Medulla oblongata (tissue), 1 donor: Measurements from ENCODE around the gene TINAG.
A peak's percentile ranks its signal among the peaks of the same experiment; 100 is the strongest.

Experiments used
- DNase-seq: peaks from one replicate; pipeline ENCODE4 v3.0.0-alpha.2; 2015; ENCODE audit errors: extremely low spot score

Gene TINAG, protein sequence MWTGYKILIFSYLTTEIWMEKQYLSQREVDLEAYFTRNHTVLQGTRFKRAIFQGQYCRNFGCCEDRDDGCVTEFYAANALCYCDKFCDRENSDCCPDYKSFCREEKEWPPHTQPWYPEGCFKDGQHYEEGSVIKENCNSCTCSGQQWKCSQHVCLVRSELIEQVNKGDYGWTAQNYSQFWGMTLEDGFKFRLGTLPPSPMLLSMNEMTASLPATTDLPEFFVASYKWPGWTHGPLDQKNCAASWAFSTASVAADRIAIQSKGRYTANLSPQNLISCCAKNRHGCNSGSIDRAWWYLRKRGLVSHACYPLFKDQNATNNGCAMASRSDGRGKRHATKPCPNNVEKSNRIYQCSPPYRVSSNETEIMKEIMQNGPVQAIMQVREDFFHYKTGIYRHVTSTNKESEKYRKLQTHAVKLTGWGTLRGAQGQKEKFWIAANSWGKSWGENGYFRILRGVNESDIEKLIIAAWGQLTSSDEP

DNA sequence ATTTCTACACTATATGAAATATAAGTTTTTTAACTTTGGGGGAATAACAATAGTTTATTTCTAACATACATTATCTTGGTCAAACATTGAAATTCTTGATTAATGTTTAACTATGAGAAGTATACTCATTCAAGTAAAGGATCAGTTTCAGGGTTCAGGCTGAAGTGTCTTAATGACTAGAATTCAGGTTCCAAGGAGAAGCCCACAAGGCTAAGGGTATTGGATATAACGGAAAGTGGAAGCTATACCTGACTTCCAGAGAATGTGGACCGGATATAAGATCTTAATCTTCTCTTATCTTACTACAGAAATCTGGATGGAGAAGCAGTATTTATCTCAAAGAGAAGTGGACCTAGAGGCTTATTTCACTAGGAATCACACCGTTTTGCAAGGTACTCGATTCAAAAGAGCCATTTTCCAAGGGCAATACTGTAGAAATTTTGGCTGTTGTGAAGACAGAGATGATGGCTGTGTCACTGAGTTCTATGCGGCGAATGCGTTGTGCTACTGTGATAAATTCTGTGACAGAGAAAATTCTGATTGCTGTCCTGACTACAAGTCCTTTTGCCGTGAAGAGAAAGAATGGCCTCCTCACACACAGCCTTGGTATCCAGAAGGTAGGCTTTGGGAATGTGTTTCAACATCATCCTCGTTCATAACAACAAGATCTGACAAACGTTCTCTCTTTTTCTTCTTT lies at the start of gene TINAG:
TINAG (plus strand) TSS at position 153 of the 697 bp plus-strand sequence; CDS start at position 263, 110 bp downstream.
- no peak for DNase-seq

DNA sequence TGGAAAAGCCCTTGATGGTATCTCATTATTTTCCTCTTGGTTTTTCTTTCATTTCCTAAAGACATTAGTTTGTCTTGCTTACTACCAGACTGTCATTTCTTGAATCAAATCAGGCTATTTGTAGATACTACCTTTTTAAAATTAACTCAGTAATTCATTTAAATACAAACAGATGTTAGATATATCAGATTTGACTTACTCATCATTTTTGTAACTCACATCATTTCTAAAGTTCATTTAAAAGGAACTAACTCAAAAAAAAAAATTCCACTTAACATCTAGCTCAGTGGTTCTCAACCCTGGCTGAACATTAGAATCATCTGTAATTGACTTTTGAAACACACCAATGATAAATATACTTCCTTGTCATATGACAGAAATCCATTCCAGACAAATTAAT lies 48.2 kb upstream of the TINAG start:
- no peak for DNase-seq

DNA sequence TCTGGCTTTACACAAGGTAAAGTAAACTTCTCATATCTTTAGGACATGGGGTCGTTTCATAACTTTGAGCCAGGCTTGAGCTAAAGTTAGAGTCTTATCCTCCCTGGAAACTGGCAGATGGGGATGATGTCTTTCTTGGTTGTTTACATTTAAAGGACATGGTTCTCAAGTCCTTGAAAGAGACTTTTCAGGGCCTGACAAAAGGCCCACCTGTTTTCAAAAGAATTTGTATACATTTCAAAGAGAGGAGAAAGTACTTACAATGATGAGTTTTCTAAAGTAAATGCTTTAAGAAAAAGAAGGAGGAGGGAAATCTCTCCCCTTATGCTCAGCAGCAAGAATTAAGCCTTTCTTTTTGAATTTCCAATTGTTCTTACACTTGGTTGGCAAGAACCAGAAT lies 45.7 kb upstream of the TINAG start:
- no peak for DNase-seq

DNA sequence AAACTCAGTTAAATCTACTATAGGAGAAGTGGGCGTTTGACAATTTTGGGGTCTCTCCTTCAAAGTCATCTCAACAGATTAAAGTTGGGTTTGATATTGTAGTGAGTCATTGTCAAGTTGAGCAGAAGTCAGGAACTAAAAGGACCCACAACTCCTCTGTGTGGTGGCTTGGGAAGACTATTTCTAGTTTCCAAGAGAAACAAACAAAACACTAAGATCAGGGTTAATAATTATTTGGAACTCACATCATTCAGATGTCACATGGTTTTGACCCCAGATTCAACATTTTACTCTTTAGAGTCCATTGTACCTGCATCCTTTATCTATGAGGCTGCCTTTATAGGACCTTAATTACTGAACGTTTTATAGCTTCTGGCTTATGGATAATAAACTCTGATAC lies 45.3 kb upstream of the TINAG start:
- DNase-seq: no peak

DNA sequence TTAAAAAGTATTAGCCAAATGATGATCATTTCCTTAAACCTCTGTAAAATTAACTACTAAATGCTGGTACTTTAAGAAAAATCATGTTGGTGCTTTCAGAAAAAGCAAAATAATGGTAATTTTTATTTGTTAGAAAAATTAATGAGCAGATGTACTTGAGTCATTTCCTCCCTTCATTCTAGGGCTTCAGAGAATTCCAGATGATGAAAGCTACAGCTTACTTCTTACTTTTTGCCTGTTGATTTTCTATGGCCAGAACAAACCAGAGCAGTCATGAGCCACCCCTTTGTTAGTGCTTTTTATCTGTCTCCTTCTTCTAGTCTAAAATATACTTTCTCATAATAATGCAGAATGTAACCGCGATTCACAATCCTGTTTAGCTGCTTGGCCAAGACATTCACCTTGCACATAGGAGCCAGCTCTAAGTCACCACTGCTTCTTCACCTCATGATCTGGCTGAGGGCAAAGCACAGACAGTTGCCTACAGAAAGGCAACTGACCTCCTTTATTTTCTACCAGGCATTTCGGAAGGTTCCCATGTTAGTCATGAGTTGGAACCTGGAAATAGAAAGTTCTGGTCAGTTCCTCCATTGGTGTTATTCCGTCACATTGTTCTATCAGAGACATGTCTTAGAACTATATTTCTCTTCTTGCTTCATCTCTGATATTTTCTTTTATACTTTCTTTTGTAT lies 43.5 kb upstream of the TINAG start:
- DNase-seq: no peak

DNA sequence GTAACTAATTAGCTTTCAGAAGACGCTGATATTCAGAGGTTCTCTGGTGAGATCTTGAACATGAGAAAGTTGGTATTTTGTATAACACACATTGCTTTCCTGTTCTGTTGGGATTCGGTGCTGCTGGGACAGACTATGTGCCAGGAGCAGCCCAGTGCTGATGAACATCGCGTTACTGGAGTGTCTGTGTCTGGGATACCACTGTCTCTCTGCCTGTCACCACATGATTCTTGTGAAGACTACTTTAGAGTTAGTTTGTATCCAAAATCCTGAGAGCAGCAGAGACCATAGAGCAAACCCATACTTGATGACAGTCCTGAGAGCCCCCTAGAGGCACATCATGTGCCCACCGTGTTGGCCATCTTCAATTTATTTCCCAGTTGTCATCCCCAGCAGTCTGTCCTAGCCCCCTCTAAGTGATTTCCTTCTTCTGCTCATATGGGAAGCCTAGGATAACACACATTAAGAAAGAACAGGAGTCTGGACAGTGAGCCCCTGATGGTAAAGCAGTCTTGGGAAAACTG lies 41.8 kb upstream of the TINAG start:
- no peak for DNase-seq

DNA sequence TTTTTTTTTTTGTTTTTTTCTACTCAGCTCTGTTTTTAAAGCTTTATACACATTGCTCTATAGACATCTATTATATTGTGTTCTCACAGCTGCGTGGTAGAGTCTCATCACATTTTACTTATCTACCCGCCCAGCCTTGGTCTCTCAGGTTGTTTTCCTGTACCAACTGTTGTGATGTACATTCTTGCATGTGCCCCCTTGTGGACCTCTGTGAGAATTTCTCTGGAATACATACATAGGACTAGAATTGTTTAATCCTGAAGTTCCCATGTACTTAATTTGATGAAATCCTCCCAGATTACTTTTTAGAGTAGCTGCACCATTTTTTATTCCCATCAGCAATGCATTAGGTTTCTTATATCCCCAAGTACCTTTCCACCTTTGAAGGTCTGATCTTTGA lies 40.4 kb upstream of the TINAG start:
- peak; percentile 31 for DNase-seq

DNA sequence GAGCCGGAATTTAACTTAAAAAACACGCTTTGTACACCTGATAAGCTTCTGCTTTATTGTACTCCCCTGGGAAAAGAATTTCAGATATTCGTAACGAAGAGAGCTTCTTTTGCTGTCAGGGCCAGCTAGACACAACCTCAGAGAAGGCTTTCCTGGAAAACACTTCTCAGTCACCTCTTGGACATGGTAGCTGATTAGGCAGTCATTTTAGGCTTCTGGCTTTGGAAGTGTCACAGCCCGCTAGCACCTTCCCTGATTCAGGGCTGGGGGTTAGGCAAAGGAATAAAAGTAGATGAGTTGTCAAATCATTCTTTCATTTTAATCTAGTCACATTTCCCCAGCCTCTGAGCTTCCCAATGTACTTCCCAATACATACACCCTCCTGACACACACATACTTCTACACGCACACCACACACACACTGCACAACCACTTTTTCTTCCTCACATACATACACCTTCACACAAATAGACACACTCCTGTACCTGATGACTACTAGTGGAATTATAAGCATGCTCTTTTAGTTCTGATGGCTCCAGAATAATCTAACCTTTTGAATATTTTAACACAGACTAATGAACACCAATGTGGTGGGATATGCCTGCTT lies 34.9 kb upstream of the TINAG start:
- DNase-seq: no peak

DNA sequence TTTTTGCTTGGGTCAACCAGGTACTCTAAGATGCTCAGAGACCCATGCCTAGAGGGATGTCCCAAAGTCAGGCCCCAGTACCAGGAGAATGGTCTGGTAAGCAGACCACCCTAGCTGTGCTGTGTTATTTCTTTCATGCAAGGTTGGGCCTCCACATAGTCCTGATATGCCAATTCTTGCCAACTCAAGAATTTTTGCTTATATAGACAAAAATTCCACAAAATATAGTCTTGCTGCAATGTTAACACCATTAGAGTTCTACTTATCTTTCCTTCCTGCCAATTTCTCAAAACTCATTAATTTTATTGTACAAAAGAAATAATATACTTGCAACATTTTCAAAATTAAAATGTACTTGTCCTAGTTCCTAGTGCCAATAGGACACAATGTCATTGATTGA lies 33.9 kb upstream of the TINAG start:
- no peak for DNase-seq

DNA sequence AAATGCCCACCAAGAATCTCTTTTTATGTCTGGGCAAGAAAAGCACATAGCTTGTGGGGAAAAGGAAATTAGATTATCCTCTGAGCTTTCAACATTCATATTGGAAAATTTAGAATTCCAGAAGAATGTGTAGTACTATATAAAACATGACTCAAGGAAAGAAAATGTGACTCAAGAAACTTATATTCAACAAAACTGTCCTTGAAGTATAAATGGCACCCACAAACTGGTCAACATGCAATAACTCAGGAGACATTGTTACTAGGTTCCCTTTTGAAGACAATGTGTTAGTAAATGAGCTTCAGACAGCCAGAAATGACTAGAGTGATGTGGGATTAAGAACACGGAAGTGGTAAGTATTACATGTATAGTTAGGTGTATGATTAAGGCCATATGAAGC lies 26.1 kb upstream of the TINAG start:
- no peak for DNase-seq

DNA sequence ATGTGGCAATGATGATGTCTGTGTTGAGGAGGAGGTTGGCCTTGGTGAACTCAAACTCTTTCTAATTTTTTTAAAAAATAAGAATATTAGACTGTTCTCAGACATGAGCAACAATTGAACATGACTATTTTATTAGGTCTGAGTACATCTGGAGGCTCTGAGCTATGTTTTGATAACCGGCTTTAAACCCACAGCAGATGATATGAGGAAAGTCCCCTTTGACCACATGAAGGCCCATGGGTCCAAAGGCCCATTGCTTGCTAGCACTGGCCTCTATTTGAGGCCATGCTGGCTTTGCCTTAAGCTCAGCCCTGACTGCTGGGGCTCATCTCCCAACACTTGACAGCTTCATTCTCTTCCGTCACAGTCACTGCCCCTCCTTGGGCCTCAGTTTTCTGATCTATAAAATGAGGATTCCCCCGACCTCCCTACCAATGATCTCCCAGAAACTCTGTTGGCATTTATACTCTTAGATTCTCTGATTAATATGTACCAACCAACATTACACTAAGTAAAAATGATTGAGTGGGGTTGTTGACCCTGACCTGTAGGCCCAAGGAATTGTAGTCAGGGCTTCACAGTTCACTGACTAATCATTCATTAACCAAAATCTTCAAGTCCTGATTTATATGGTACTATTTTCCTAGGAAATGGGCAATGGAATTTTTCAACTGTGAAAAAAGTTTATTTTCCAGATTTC lies 23.9 kb upstream of the TINAG start:
- DNase-seq: no peak

DNA sequence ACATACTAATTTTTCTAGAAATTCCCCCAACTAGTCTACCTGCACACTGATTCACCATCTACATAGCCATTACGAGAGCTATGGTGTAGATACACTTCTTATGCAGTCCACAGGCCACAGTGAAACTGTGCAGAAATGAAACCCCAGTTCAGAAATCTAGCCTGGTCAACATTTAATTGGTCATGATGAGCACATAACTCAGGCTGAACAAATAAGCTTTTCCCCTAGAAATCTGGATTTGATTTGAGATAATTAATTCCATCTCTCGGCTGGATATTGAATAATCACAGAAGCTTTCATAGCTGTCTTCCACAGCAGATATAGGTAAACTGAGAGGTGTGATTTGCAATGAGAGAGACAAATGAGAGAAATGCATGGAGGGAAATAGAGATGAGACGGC lies 22.6 kb upstream of the TINAG start:
- DNase-seq: no peak

DNA sequence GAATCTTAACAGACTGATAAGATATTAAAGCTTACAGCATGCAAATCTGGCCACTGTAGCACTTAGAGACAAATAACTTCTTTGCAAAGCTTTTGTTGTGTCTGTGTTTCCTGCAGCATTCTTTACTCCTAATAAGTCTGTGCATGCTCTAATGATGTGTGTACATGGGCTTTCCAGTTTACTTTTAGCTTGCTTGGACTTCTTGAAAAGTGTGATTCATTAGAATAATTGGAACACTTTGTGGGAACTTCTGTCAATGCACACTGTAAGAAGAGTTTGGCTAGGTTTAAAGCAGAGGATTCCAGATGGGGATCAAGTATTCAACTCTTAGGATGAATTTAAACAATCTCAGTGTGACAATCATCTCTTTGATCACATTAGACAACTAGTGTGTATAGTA lies 22.1 kb upstream of the TINAG start:
- DNase-seq: no peak

DNA sequence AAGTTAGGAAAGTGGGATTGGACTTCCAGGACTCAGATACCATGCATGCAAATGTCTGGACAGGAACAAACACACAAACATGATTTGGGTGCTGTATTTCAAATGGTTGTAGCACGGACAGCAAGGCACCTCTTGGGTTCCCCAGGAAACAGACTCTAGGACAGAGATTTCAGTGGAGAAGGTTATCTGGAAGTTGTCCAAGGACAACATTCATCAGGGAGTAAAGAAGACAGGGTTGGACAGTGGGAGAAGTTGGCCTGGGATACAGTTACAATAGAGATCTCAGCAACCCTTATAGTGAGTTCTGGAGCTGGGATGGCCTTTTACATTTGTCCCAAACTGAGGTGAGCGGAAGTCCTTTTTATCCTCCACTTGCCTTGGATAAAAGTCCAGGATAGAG lies 19.8 kb upstream of the TINAG start:
- no peak for DNase-seq

DNA sequence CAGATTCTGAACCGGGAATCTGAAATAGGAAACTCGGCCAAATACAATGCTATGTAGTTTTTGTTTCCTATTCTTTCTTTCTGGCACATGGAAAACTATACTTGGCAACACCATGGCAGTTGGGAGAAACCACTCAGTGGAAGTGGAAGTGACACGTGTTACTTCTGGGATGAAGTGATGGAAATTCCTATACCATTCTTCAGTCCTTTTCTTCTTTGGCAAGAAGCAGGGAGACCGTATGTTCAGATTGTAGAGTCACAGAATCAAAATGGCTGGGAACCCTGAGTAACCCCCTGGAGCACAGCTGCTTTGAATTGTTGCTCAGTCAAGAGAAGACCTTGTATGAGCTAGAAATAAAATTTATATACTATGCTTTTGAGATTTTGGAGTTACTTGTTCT lies 18.8 kb upstream of the TINAG start:
- no peak for DNase-seq

DNA sequence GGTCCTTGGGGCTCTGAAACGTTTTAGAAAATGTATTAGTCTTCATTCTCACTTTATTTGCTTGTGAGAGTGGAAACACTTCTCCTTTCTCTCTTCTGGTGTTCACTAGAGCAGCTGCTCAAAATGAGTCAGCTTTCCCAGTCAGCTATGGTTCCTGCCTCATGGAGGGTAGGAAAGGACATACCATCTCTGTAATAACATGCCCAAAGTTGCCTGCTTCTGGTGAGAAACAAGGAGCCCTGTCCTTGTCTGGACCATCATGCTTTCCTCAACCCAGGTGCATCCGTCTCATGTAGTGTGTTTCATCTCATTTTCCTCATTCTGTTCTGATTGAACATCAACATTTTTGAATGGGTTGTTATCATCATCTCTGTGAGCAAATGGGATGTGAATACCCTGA lies 17.1 kb upstream of the TINAG start:
- no peak for DNase-seq

DNA sequence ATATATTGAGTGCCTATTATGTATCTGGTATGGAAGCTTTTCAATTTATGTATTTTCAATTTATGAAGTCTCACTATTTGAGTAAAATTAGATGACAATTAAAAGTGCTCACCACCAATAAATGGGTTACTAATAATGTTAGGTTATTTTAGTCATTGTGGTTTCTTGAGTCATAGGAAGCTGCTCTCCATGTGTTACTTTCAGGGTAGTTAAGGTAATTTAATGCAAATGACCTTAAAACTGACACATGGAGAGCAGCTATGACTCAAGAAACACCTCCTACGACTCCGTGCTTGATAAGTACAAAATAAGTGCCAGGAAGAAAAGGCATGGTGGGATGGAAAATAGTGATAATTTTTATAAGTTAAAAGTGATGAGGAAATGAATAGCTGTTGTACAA lies 16.5 kb upstream of the TINAG start:
- DNase-seq: no peak

DNA sequence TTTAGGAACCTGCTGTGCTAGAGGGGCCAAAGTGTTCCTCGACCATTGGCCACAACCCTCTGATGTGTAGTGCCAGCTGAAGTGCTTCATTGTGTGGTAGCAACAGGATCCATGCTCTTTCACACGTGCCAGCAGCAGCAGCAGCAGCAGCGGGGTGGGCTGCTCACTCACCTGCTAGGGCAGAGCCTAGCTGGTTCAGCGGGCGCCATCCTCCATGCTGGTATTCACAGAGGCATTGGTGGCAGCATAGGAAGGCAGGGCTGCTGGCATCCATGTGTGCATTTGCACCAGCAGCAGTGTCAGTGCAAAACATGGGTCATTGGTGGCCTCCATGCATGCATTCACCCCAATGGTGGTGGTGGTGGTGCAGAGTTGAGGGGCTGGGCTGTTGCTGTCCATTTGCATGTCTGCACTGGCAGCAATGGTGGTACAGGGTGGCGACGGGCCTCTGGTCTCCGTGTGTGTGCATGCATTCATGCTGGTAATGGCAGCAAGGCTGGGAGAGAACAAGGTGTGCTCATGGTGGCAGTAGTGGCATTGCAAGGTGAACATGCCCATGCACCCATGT lies 13.2 kb upstream of the TINAG start:
- no peak for DNase-seq

DNA sequence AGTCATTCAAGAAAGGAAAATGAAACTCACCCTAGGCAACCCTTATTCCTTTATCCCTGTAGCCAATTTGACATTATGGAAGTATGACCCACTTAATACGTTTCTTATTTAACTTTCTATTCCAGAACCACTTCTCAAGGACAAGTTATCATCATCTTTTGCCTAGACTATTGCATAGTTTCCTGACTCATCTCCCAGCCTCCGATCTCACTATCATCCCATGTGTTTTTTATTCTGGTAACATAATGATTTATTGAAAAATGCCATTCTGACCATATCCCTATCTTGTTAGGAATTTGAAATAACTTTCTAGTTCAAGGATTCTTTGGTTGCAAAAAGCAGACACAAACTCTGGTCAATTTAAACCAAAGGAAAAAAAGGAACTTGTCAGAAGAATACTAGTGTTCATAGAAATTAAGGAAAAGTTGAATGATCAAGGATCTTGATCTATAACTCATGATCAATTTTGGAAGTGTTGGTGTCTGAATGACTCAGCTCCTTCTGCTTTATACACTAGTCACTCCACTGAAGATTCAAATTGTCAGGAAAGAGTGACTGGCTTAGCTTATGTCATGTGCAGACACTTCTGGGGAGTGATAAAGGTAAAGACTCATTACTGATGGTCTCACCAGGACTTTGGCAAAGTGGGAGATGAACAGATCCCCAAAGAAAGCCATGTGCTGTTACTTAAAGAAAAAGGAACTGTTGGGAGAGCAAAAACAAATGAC lies 8.5 kb upstream of the TINAG start:
- DNase-seq: no peak

DNA sequence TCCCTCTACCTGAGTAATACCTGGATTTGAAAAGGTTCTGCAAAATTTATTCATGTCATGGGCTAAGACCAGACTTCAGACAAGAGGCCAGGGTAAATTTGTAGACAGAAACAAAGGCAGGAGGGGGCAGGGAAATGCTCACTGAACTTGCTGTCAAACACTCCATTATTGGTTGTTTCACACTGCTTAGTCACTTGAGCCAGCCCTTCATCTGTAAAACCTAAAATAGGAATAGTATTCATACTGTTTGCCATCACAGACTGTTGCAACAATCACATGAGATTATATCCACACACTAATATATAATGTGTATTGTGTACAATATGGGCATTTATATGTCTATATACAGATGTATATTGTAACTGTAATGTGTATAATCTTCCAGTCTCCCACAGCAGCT lies 6.5 kb upstream of the TINAG start:
- DNase-seq: no peak
